Measurements from ENCODE around the gene GABRD.

The GABRD gene

GRCh38 chr1:2019172-2019543 is at the start of gene GABRD:
Gene GABRD, plus strand, starts transcription at chr1:2019345. Its CDS starts 79 bp downstream, at chr1:2019424.
- H3K4me1 ChIP-seq (ENCODE audit: control insufficient read depth, insufficient read depth, low read length) = no peaks in the 10 kb centered on the region
- H3K4me3 ChIP-seq (ENCODE audit: low read depth, low read length) = peak within 1 kb of the TSS; percentile 45
- no peak within 1 kb of the TSS for H3K9ac ChIP-seq (ENCODE audit: low read depth, low read length)
- H3K27me3 ChIP-seq (ENCODE audit: control insufficient read depth, insufficient read depth, low read length) = peaks cover 9% of the 10 kb centered on the region
- H3K9me3 ChIP-seq (ENCODE audit: control insufficient read depth, insufficient read depth, low read length) = no peaks in the 10 kb centered on the region
- H3K36me3 ChIP-seq (ENCODE audit: control insufficient read depth, insufficient read depth, low read length) = no peaks in the 10 kb centered on the region

DNA sequence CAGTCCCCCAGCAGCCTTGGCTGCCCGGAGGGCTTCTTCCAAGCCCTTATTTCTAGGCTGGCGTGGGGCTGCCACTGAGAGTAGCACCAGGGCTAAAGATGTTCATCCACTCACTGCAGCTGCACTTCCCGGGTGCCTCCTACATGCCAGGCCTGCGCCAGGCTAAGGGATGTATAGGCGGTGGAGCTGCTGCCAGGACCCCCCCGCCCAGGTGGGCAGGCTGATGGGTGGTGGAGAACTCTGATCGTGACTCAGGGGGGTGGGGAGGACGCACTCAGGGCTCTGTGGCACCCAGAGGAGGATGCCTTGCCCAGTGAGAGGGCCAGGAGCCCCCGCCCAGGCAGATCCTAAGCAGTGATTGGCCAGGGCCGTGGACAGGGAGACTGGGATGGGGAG is 49.6 kb upstream of the GABRD start:
- no peaks in the 10 kb centered on the region for H3K4me1 ChIP-seq (ENCODE audit: control insufficient read depth, insufficient read depth, low read length)

GRCh38 chr1:1969953-1970716 is 49.0 kb upstream of the GABRD start:
- H3K4me3 ChIP-seq (ENCODE audit: low read depth, low read length) = no peak overlapping the region
- H3K36me3 ChIP-seq (ENCODE audit: control insufficient read depth, insufficient read depth, low read length) = no peaks in the 10 kb centered on the region
- H3K27me3 ChIP-seq (ENCODE audit: control insufficient read depth, insufficient read depth, low read length) = no peaks in the 10 kb centered on the region
- H3K9me3 ChIP-seq (ENCODE audit: control insufficient read depth, insufficient read depth, low read length) = no peaks in the 10 kb centered on the region
- H3K4me1 ChIP-seq (ENCODE audit: control insufficient read depth, insufficient read depth, low read length) = no peaks in the 10 kb centered on the region
- H3K9ac ChIP-seq (ENCODE audit: low read depth, low read length) = no peak overlapping the region

More for the DNA sequence above, 49.6 kb upstream of the GABRD start:
- no peak overlapping the region for H3K9ac ChIP-seq (ENCODE audit: low read depth, low read length)
- H3K9me3 ChIP-seq (ENCODE audit: control insufficient read depth, insufficient read depth, low read length) = no peaks in the 10 kb centered on the region
- no peaks in the 10 kb centered on the region for H3K27me3 ChIP-seq (ENCODE audit: control insufficient read depth, insufficient read depth, low read length)
- no peaks in the 10 kb centered on the region for H3K36me3 ChIP-seq (ENCODE audit: control insufficient read depth, insufficient read depth, low read length)
- no peak overlapping the region for H3K4me3 ChIP-seq (ENCODE audit: low read depth, low read length)

GRCh38 chr1:1971017-1971416 is 48.1 kb upstream of the GABRD start:
- Histone ChIP-seq H3K9ac (ENCODE audit: low read depth, low read length) (no peak overlapping the region), H3K36me3 (ENCODE audit: control insufficient read depth, insufficient read depth, low read length) (no peaks in the 10 kb centered on the region), H3K4me1 (ENCODE audit: control insufficient read depth, insufficient read depth, low read length) (no peaks in the 10 kb centered on the region), H3K27me3 (ENCODE audit: control insufficient read depth, insufficient read depth, low read length) (no peaks in the 10 kb centered on the region), H3K4me3 (ENCODE audit: low read depth, low read length) (no peak overlapping the region), H3K9me3 (ENCODE audit: control insufficient read depth, insufficient read depth, low read length) (no peaks in the 10 kb centered on the region)

DNA sequence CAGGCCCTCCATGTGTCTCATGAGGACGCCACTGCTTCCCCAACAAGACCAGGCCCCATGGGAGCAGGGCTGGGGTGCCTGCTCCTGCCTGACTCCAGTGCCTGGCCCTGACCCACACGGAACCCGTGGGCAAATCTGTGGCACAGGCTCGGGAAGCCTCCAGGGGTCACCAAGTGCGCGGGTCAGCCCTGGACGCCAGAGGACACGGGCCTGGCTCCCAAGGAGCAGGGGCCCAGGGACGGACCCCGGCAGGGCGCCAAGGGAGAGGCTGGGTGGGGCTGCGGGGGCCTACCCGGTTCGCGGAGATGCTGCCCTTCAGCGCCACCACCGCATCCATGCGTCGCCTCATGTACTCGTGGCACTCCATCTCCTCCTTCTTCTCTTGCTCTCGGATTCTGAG is 47.5 kb upstream of the GABRD start:
- Histone ChIP-seq H3K9ac (ENCODE audit: low read depth, low read length) (no peak overlapping the region), H3K36me3 (ENCODE audit: control insufficient read depth, insufficient read depth, low read length) (no peaks in the 10 kb centered on the region), H3K4me3 (ENCODE audit: low read depth, low read length) (no peak overlapping the region), H3K9me3 (ENCODE audit: control insufficient read depth, insufficient read depth, low read length) (no peaks in the 10 kb centered on the region), H3K4me1 (ENCODE audit: control insufficient read depth, insufficient read depth, low read length) (no peaks in the 10 kb centered on the region), H3K27me3 (ENCODE audit: control insufficient read depth, insufficient read depth, low read length) (no peaks in the 10 kb centered on the region)

- Histone ChIP-seq H3K4me1 (ENCODE audit: control insufficient read depth, insufficient read depth, low read length) (no peaks in the 10 kb centered on the region), H3K4me3 (ENCODE audit: low read depth, low read length) (no peak overlapping the region), H3K9ac (ENCODE audit: low read depth, low read length) (no peak overlapping the region), H3K36me3 (ENCODE audit: control insufficient read depth, insufficient read depth, low read length) (no peaks in the 10 kb centered on the region), H3K9me3 (ENCODE audit: control insufficient read depth, insufficient read depth, low read length) (no peaks in the 10 kb centered on the region), H3K27me3 (ENCODE audit: control insufficient read depth, insufficient read depth, low read length) (no peaks in the 10 kb centered on the region)
Observed at GRCh38 chr1:1972976-1973715, 46.0 kb upstream of the GABRD start.

DNA sequence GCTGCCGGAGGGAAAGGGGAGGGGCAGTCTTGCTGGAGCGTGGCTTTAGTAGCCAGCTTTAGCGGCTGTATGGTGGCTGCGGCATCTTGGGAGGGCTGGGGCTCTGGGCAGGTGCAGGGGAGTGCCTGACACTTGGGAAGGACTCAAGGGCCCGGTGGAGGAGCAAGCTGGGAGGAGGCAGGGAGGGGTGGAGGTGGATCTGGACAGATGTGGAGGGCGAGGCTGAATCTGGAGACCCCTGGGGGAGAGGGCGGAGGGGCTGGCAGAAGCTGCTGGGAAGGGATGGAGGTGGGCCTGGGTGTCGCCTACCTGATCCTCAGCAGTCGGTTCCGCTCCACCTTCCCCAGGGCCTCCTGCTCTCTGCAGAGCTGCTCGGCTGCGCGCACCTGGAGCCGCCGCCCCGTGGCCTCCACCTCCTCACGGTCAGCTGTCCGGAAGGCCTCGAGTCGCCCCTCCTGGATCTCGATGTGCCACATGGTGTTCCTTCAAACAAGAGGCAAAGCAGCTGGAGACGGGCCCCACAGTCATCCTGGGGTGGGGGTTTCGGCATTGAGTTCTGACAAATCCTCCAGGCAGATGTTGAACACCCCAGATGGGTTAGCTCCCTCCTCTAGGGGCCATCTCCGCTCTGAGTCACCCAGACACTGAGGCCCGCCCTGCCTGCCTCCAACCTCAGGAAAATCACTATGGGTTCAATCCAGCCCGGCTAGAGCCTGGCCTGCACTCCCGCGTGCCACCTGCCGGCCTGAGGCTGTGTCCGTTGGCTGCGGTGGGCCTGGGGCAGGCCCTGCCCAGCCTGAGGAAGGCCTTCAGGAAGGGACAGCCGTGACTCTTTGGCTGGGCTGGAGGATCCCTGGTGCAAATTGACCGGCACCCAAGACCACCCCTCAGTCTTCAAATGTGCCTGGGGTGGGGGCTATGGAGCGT is 45.2 kb upstream of the GABRD start:
- H3K27me3 ChIP-seq (ENCODE audit: control insufficient read depth, insufficient read depth, low read length) = no peaks in the 10 kb centered on the region
- no peaks in the 10 kb centered on the region for H3K4me1 ChIP-seq (ENCODE audit: control insufficient read depth, insufficient read depth, low read length)
- no peaks in the 10 kb centered on the region for H3K9me3 ChIP-seq (ENCODE audit: control insufficient read depth, insufficient read depth, low read length)
- H3K36me3 ChIP-seq (ENCODE audit: control insufficient read depth, insufficient read depth, low read length) = no peaks in the 10 kb centered on the region
- H3K4me3 ChIP-seq (ENCODE audit: low read depth, low read length) = no peak overlapping the region
- no peak overlapping the region for H3K9ac ChIP-seq (ENCODE audit: low read depth, low read length)

DNA sequence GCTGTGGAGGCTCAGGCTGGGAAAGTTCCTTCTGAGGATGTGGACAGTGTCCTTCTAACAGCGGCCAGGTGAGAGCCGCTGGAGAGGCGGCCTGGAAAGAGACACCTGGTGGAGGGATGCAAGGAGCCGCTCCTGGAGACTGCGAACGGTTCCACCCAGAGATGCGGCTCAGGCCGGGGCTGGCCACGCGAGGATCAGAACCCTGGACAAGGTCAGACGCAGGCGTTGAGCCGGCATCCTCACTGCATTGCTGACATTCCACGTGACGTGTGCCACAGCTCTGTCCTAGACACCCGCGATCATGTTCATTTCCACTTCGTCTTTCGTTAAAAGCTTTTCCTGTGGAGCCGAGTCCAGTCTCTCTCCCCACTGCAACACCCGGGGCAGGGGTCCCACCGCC is 44.3 kb upstream of the GABRD start:
- Histone ChIP-seq H3K27me3 (ENCODE audit: control insufficient read depth, insufficient read depth, low read length) (no peaks in the 10 kb centered on the region), H3K9ac (ENCODE audit: low read depth, low read length) (no peak overlapping the region), H3K4me3 (ENCODE audit: low read depth, low read length) (no peak overlapping the region), H3K4me1 (ENCODE audit: control insufficient read depth, insufficient read depth, low read length) (no peaks in the 10 kb centered on the region), H3K9me3 (ENCODE audit: control insufficient read depth, insufficient read depth, low read length) (no peaks in the 10 kb centered on the region), H3K36me3 (ENCODE audit: control insufficient read depth, insufficient read depth, low read length) (no peaks in the 10 kb centered on the region)

- Histone ChIP-seq H3K9me3 (ENCODE audit: control insufficient read depth, insufficient read depth, low read length) (no peaks in the 10 kb centered on the region), H3K4me1 (ENCODE audit: control insufficient read depth, insufficient read depth, low read length) (no peaks in the 10 kb centered on the region), H3K9ac (ENCODE audit: low read depth, low read length) (no peak overlapping the region), H3K27me3 (ENCODE audit: control insufficient read depth, insufficient read depth, low read length) (no peaks in the 10 kb centered on the region), H3K36me3 (ENCODE audit: control insufficient read depth, insufficient read depth, low read length) (no peaks in the 10 kb centered on the region), H3K4me3 (ENCODE audit: low read depth, low read length) (no peak overlapping the region)
Observed at GRCh38 chr1:1975535-1975934, 43.6 kb upstream of the GABRD start.

- H3K4me1 ChIP-seq (ENCODE audit: control insufficient read depth, insufficient read depth, low read length) = no peaks in the 10 kb centered on the region
- no peaks in the 10 kb centered on the region for H3K36me3 ChIP-seq (ENCODE audit: control insufficient read depth, insufficient read depth, low read length)
- no peak overlapping the region for H3K4me3 ChIP-seq (ENCODE audit: low read depth, low read length)
- no peaks in the 10 kb centered on the region for H3K27me3 ChIP-seq (ENCODE audit: control insufficient read depth, insufficient read depth, low read length)
- no peaks in the 10 kb centered on the region for H3K9me3 ChIP-seq (ENCODE audit: control insufficient read depth, insufficient read depth, low read length)
- no peak overlapping the region for H3K9ac ChIP-seq (ENCODE audit: low read depth, low read length)
Observed at GRCh38 chr1:1976031-1976430, 43.1 kb upstream of the GABRD start.

- no peaks in the 10 kb centered on the region for H3K27me3 ChIP-seq (ENCODE audit: control insufficient read depth, insufficient read depth, low read length)
- H3K36me3 ChIP-seq (ENCODE audit: control insufficient read depth, insufficient read depth, low read length) = no peaks in the 10 kb centered on the region
- H3K9me3 ChIP-seq (ENCODE audit: control insufficient read depth, insufficient read depth, low read length) = no peaks in the 10 kb centered on the region
Observed at GRCh38 chr1:1978108-1978507, 41.0 kb upstream of the GABRD start.

More at GRCh38 chr1:1978108-1978507, 41.0 kb upstream of the GABRD start:
- Histone ChIP-seq H3K9ac (ENCODE audit: low read depth, low read length) (no peak overlapping the region), H3K4me3 (ENCODE audit: low read depth, low read length) (no peak overlapping the region), H3K4me1 (ENCODE audit: control insufficient read depth, insufficient read depth, low read length) (no peaks in the 10 kb centered on the region)

Data from iPS-15b (cell line).